GM12801 (cell line): Measurements from ENCODE around the gene PRDX1.

ENCODE experiments used
- TF ChIP-seq, protein P1 (sequence below): IDR thresholded peaks from one replicate; pipeline ENCODE4 v1.5.1; 2011; ENCODE audit warnings: control low read depth; ENCODE audit not compliant: insufficient read length; ENCODE audit errors: extremely low read depth

The PRDX1 gene

GRCh38 chr1:45512641-45513054, 9.0 kb downstream of the PRDX1 start:
- TF ChIP-seq, protein P1, sequence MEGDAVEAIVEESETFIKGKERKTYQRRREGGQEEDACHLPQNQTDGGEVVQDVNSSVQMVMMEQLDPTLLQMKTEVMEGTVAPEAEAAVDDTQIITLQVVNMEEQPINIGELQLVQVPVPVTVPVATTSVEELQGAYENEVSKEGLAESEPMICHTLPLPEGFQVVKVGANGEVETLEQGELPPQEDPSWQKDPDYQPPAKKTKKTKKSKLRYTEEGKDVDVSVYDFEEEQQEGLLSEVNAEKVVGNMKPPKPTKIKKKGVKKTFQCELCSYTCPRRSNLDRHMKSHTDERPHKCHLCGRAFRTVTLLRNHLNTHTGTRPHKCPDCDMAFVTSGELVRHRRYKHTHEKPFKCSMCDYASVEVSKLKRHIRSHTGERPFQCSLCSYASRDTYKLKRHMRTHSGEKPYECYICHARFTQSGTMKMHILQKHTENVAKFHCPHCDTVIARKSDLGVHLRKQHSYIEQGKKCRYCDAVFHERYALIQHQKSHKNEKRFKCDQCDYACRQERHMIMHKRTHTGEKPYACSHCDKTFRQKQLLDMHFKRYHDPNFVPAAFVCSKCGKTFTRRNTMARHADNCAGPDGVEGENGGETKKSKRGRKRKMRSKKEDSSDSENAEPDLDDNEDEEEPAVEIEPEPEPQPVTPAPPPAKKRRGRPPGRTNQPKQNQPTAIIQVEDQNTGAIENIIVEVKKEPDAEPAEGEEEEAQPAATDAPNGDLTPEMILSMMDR, result no peak

DNA sequence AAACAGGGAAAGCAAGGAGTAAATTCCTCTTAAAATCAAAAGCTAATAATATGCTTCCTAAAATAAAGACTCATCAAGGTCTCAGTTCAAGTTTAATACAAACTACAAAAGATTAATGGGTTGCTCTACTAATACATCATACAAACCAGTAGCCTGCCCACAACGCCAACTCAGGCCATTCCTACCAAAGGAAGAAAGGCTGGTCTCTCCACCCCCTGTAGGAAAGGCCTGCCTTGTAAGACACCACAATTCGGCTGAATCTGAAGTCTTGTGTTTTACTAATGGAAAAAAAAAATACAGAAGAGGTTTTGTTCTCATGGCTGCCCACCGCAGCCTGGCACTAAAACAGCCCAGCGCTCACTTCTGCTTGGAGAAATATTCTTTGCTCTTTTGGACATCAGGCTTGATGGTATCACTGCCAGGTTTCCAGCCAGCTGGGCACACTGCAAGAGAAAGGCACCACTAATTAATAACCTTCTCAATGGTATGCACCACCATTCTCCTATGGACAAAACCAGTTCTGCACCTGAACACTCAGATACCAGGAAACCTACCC, 10.6 kb downstream of the PRDX1 start:
- TF ChIP-seq, protein P1, result no peak

DNA sequence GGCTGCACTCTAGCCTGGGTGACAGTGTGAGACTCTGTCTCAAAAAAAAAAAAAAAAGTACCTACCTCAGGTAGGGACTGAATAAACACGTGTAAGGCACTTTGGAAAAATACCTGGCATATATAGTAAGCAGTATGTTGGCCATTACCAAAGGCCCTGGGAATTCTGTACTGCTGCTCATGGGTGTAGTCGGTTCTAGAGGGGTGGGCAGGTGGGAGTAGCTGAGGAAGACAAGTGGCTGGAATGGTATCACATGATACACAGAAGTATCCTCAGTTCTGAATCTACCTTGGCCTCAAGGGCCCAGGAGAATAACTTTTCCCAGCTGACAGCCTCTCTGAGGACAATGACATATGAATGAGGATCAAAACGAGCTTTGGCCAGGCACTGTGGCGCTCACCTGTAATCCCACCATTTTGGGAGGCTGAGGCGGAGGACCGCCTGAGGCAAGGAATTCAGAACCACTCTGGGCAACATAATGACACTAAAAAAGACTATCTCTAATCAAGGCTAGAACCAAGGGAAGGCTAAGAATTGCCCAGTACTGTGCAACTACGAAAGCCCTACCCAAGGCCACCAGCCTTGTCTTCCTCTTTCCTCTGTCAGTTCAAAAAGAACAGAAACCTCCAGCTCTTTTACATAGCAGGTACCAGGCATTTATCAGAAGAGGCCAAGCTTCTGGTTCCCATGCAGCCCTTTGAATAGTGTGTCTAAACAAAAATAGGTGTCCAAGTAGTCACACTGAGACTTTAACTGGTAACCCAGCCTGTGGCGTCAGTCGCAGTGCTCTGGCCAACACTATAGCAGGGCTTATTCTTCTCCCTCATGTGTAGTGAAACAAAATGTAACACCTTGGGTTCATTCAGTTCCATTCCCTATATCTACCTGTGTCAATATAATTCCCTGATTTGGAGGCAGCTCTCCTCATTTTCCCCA, 11.4 kb downstream of the PRDX1 start:
- TF ChIP-seq, protein P1, result no peak

GRCh38 chr1:45508295-45509151, 13.2 kb downstream of the PRDX1 start:
- TF ChIP-seq, protein P1, result no peak

GRCh38 chr1:45507893-45508292, 13.8 kb downstream of the PRDX1 start:
- TF ChIP-seq, protein P1, result no peak

DNA sequence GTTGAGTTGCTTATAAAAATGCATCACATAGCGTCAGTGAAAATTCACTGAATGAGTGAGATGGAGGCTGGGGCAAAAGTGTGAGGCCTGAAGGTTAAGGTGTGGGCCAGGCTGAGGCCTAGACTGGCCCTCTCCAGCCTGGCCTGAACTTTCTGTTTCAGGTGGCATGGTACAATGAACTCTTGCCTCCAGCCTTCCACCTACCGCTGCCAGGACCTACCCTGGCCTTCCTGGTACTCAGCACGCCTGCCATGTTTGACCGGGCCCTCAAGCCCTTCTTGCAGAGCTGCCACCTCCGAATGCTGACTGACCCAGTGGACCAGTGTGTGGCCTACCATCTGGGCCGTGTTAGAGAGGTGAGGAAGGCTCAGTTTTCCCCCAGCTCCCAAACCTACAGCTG, 14.5 kb downstream of the PRDX1 start:
- TF ChIP-seq, protein P1, result no peak
